ENCODE measurements around the gene TSPEAR.
"Not testable (repeated sequence)": the region's sequence is repeated elsewhere in the genome, so short reads cannot be mapped to it uniquely, and the experiment has no call there.

Gene TSPEAR

GRCh38 chr21:44511938-44512275 lies 199.5 kb downstream of the TSPEAR start:
- DNase-seq: no peak

- DNase-seq: no peak
Measured at GRCh38 chr21:44511219-44511937, 200.0 kb downstream of the TSPEAR start.

GRCh38 chr21:44510508-44511218 lies 200.7 kb downstream of the TSPEAR start:
- DNase-seq: peak; percentile 82

- no peak for DNase-seq
Measured at GRCh38 chr21:44510109-44510507, 201.3 kb downstream of the TSPEAR start.

- DNase-seq: no peak
Measured at GRCh38 chr21:44509539-44509938, 201.8 kb downstream of the TSPEAR start.

DNA sequence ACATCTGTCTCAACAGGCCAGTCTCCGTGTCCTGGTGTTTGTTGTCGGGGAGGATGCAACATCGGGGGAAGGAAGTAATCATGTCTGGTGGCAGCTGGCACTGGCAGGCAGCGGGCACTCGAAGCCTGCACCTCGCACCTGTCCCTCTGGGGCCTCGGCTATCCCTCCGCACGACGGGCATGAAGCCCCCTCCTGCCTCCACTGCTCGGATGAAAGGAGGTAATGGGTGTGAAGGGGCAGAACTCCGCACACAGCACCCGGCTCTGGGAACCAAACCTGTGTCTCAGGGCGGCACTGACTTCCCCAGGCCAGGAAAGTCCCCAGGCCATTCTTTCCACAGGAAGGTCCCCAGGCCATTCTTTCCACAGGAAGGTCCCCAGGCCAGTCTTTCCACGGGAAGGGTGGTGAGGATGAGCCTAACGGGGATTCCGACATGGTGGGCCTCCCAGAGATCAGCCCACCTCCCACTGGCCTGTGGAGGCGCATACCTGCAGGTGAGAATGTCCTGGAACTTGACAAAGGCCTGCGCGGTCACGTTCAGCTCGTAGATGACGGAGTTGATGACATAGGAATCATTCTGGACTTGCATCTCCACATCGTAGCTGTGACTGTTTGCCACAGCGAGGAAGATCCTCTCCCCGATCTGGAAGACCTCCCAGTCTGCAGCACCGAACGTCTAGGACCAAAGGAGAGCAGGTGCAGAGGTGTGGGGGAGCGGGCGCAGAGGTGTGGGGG lies 202.5 kb downstream of the TSPEAR start:
- DNase-seq: no peak

DNA sequence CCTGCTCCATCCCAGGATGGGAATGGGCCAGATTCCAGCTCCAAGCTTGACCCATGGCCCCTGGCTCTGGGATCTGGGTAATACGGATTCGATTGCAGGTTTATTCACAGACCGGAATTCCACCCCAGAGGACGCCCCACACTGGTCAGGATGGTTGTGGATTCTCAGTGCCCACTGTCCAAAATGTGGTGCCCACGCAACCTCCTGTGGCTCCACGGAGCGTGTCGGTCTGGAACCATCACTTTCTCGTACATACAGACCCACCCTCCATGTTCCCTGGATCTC lies 203.0 kb downstream of the TSPEAR start:
- no peak for DNase-seq

DNA sequence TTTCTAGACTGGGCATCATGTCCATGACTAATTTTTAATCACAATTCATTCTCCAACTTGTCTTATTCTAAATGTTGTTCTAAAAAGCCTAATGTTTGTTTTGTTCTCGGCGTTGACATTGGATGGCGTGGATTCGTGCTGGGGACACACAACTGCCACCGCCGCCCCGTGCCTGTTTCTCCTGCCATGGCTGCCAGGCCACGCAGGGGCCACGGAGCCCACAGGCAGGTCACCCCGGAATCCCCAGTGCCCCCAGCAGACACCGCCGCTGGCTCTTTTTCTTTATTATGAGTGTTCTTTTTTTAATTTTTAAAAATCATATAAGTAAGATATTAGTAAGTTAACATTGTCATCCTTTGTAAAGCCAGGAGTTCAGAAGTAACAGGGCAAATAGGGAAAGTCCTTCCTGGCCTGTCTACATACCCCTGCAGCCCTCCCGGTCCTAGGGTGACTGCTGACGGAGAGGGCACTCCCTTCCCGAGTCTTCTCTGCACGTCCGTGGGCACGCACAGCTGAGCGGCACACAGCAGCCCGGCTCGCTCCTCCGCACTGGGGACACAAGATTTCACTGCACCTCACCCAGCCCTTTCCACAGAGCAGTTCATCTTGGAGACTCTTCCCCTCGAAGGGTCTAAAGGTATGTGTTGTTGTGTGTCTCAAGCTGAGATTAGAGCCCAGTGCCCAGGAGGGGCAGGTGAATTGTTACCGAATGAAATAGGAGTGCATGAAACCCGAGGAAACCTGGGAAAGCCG lies 203.5 kb downstream of the TSPEAR start:
- no peak for DNase-seq

DNA sequence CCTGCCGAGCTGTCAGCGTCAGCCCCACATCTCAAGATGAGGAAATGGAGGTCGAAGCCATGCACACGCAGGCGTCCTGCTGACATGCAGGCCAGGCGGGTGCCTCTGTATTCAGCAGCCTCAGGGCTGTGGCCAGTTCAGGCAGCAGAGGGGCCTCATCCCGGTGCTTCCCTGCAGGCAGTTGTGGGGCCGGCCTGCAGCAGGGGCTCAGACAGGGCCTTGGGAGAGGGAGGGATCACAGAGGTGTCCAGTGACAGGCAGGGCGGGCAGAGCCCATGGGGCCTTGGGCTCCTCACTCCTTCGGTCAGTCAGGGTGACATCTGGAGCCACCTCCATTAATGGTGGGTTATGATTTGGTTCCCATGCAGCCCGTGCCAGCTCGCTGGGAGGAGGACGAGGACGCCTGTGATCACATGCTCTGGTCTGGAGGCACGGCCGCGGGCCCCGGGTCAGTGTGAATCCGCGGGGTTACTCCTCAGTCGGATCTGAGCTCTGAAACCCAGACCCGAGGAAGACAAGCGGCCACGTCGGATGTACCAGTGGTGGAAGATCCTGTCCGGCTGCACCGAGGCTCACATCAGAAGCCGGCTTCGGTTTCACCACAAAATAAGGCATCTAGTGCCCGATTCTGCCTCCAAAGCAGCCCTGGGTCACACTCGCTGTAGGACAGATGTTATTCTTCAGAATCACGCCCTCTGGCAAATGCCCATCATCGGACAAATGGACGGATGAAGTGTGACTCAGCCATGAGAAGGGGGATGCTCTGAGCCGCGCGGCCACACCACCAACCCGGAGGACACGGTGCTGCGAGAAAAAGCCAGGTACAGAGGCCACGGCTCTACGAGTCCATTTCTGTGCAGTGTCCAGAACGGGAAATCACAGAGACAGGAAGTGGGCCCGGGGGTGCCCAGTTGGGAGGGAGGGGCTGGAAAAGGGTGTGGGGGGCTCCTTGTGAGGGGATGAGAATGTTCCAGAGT lies 204.8 kb downstream of the TSPEAR start:
- DNase-seq: no peak

DNA sequence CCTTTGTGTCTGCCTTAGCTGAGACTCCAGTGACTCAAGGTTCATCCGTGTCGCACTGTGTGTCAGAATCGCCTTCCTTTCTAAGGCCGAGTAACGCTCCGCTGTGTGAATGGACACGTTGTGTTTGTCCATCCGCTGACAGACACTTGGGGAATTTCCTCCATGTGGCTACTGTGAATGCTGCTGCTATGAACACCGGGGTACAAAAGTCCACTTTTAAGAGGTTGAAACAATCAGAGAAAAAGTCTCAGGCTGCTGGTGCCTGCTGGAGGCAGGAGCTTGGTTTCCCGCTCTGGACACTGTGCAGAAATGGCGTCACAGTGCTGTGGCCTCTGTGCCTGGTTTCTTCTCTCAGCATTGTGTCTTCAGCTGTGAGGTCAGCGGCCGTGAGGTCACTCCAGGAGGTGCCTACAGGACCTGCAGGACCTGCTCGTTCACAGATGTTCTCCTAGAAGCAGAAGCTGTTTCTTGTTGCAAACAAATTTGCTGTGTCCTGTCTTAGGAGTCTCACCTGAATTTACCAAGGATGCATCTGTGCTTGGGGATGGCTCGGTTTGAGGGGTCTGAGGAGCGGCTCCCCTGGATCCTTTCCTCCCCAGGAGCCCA lies 205.6 kb downstream of the TSPEAR start:
- DNase-seq: no peak

- DNase-seq: no peak
Measured at GRCh38 chr21:44503901-44504399, 207.4 kb downstream of the TSPEAR start.

GRCh38 chr21:44503006-44503889 lies 208.1 kb downstream of the TSPEAR start:
- DNase-seq: not testable (repeated sequence)

- no peak for DNase-seq
Measured at GRCh38 chr21:44502171-44502958, 209.0 kb downstream of the TSPEAR start.

DNA sequence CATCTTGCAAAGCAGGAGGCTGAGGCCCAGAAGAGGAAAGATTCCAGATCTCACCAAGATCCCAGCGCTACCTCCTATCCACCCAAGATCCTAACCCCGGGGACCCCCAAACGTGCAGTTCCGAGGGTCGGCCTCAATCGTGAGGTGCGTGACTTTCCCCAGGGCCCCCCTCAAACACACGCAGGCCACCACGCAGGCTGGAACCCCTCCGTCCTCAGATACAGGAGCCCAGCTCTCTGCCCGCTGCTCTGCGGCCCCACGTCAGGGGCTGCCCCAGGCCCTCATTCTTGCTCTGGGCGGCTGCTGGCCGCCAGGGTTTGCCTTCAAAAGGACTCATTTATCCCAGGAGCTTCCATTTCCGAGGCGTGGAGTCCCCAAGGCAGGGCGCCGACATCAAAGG lies 211.3 kb downstream of the TSPEAR start:
- no peak for DNase-seq

DNA sequence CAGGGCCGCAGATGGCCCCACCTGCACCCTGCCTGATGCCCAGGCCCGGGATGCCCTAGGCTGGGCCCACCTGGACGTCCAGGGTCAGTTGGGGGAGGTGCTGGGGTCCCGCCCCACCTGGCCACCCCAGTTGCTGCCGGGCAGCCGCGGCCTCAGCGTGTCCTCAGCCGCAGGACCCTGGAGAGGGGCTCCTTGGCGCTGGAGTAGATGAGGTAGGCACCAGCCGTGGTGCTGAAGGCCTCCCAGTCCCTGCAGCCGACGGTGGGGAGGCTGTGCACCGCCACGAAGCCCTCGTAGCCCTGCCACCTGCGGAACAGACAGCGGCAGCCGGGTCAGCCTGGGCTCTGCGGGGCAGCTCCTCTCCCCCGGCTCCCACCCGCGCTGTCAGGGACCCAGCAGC lies 211.7 kb downstream of the TSPEAR start:
- DNase-seq: no peak

GRCh38 chr21:44499211-44499560 lies 212.2 kb downstream of the TSPEAR start:
- DNase-seq: no peak

DNA sequence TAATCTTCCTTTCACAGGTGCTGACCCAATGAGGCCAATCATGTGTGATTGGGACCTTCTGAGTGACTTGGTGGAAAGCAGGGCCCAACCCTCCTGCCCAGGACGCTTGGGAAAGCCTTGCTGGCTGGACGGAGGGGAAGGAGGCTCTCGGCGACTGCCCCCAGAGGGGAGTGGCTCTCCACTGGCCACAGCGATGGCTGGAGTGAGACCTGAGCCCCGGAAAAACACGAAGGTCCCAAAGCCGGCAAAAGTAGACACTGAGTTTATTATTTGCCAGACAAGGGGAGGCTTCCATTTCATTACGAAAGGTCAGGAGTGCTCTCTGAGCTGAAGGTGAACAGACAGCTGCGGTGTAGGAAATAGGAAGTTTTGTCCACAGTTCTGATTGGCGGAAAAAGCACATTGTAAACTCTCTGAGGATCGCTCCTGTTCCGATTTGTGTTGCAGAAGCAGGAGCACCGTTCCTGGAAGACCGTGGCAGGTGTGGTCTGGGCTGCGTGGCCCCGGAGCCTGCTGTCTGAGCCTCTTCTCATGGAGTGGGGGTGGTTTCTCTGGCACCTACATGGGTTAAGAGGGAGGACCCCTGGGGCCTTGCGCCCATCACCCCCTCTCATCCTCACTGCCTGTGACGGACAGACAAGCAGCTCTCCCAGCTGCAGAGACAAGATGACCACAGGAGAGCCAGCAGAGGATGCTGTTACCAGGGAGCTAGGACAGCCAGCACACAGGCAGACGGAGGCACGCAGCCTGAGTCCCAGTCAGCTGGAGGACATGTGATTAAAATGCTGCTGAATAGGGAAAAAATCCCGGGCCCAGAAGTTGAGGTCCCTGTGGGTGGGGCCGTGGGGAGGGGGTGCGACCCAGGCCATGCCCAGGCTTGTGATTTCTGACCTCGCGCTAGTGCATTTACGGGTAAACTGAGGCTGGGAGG lies 212.8 kb downstream of the TSPEAR start:
- DNase-seq: no peak

DNA sequence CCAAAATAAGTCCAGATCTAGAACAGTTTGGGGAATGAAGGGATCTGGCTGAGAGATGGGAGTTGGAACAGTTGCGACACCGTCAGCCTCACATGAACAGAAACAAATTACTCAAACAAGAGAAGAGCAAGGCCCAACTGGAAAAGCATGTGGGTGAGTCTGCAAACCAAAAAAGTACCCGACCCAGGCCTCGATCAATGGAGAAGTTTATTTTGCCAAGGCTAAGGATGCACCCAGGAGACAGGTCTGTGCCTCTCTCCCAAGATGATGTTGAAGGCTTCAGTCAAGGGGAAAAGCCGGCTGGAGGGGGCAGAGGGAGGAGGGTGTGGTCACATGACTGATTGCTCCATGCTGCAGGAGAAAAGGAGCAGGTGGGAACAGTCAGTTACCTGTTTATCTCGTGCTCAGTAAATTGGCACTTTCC lies 213.7 kb downstream of the TSPEAR start:
- DNase-seq: no peak

All from CD4-positive, alpha-beta T cell treated with Interleukin-12 subunit alpha and Interleukin-12 subunit beta, for 1 hour (primary cell).